ENCODE results near the gene MLPH. TPM values are rescaled to one million over a fixed set of nuclear protein-coding genes. Genes with fewer than 3 reads are reported as not detected.
A peak's percentile ranks its signal among the peaks of the same experiment; 100 is the strongest.

MLPH gene
- polyA plus RNA-seq, 1 donor from 2014 or later, result not detected

GRCh38 chr2:237469849-237470248 is 17.2 kb upstream of the MLPH start:
- H3K27ac Mint-ChIP-seq, result peak overlapping the region in 2 of 3 donors; percentile 50 to 85
- H3K4me3 Mint-ChIP-seq, result no peak overlapping the region
- no peaks in the 10 kb centered on the region for H3K36me3 Mint-ChIP-seq
- H3K4me1 Mint-ChIP-seq, result peaks cover 0 to 4% (median 0%) of the 10 kb centered on the region in 3 donors
- H3K27me3 Mint-ChIP-seq, result peaks cover 5% of the 10 kb centered on the region
- H3K9me3 Mint-ChIP-seq, result no peaks in the 10 kb centered on the region

GRCh38 chr2:237470914-237471313 is 16.1 kb upstream of the MLPH start:
- H3K27ac Mint-ChIP-seq, result no peak overlapping the region
- H3K9me3 Mint-ChIP-seq, result no peaks in the 10 kb centered on the region
- peaks cover 0 to 5% (median 1%) of the 10 kb centered on the region in 3 donors for H3K4me1 Mint-ChIP-seq
- no peaks in the 10 kb centered on the region for H3K36me3 Mint-ChIP-seq
- H3K4me3 Mint-ChIP-seq, result peak overlapping the region in 1 of 4 donors; percentile 76
- peaks cover 6% of the 10 kb centered on the region for H3K27me3 Mint-ChIP-seq

GRCh38 chr2:237471438-237472186 is 15.4 kb upstream of the MLPH start:
- Mint-ChIP-seq H3K9me3 (no peaks in the 10 kb centered on the region), H3K27ac (peak overlapping the region in 1 of 3 donors; percentile 16), H3K27me3 (peaks cover 10% of the 10 kb centered on the region), H3K4me1 (peaks cover 0 to 7% (median 4%) of the 10 kb centered on the region in 3 donors), H3K4me3 (peak overlapping the region in 1 of 4 donors; percentile 76), H3K36me3 (no peaks in the 10 kb centered on the region)

GRCh38 chr2:237472187-237472712 is 14.8 kb upstream of the MLPH start:
- H3K27ac Mint-ChIP-seq, result no peak overlapping the region
- no peaks in the 10 kb centered on the region for H3K9me3 Mint-ChIP-seq
- peaks cover 10% of the 10 kb centered on the region for H3K27me3 Mint-ChIP-seq
- peaks cover 0 to 7% (median 4%) of the 10 kb centered on the region in 3 donors for H3K4me1 Mint-ChIP-seq
- peak overlapping the region in 3 of 4 donors; percentile 8 to 76 (median 55) for H3K4me3 Mint-ChIP-seq
- H3K36me3 Mint-ChIP-seq, result no peaks in the 10 kb centered on the region

GRCh38 chr2:237472909-237473877 is 13.9 kb upstream of the MLPH start:
- Mint-ChIP-seq H3K27me3 (peaks cover 10% of the 10 kb centered on the region), H3K27ac (no peak overlapping the region), H3K4me3 (peak overlapping the region in 1 of 4 donors; percentile 76), H3K4me1 (peaks cover 0 to 7% (median 4%) of the 10 kb centered on the region in 3 donors), H3K36me3 (no peaks in the 10 kb centered on the region), H3K9me3 (no peaks in the 10 kb centered on the region)

GRCh38 chr2:237473878-237474441 is 13.1 kb upstream of the MLPH start:
- Mint-ChIP-seq H3K9me3 (no peaks in the 10 kb centered on the region), H3K27ac (no peak overlapping the region), H3K4me3 (peak overlapping the region; percentile 60 to 95 (median 82)), H3K4me1 (peaks cover 0 to 7% (median 4%) of the 10 kb centered on the region in 3 donors), H3K36me3 (no peaks in the 10 kb centered on the region), H3K27me3 (peaks cover 10% of the 10 kb centered on the region)

GRCh38 chr2:237474442-237474911 is 12.6 kb upstream of the MLPH start:
- Mint-ChIP-seq H3K4me3 (peak overlapping the region; percentile 76 to 95 (median 90)), H3K36me3 (no peaks in the 10 kb centered on the region), H3K9me3 (no peaks in the 10 kb centered on the region), H3K27ac (peak overlapping the region in 1 of 3 donors; percentile 57), H3K27me3 (peaks cover 10% of the 10 kb centered on the region), H3K4me1 (peaks cover 0 to 7% (median 4%) of the 10 kb centered on the region in 3 donors)

GRCh38 chr2:237474931-237475703 is 11.9 kb upstream of the MLPH start:
- H3K4me3 Mint-ChIP-seq, result peak overlapping the region; percentile 85 to 95 (median 90)
- H3K9me3 Mint-ChIP-seq, result no peaks in the 10 kb centered on the region
- peaks cover 8% of the 10 kb centered on the region for H3K27me3 Mint-ChIP-seq
- no peaks in the 10 kb centered on the region for H3K36me3 Mint-ChIP-seq
- H3K4me1 Mint-ChIP-seq, result peaks cover 0 to 7% (median 4%) of the 10 kb centered on the region in 3 donors
- peak overlapping the region in 1 of 3 donors; percentile 57 for H3K27ac Mint-ChIP-seq

- Mint-ChIP-seq H3K27ac (peak overlapping the region in 1 of 3 donors; percentile 8), H3K27me3 (peaks cover 8% of the 10 kb centered on the region), H3K9me3 (no peaks in the 10 kb centered on the region), H3K36me3 (no peaks in the 10 kb centered on the region), H3K4me1 (peaks cover 0 to 7% (median 4%) of the 10 kb centered on the region in 3 donors), H3K4me3 (peak overlapping the region; percentile 70 to 90 (median 88))
Observed at GRCh38 chr2:237475704-237476141, 11.3 kb upstream of the MLPH start.

- H3K27ac Mint-ChIP-seq, result no peak overlapping the region
- H3K4me3 Mint-ChIP-seq, result peak overlapping the region in 1 of 4 donors; percentile 85
- peaks cover 0 to 7% (median 4%) of the 10 kb centered on the region in 3 donors for H3K4me1 Mint-ChIP-seq
- peaks cover 12% of the 10 kb centered on the region for H3K27me3 Mint-ChIP-seq
- no peaks in the 10 kb centered on the region for H3K9me3 Mint-ChIP-seq
- H3K36me3 Mint-ChIP-seq, result no peaks in the 10 kb centered on the region
Observed at GRCh38 chr2:237478095-237478494, 9.0 kb upstream of the MLPH start.

GRCh38 chr2:237478979-237479378 is 8.1 kb upstream of the MLPH start:
- H3K4me3 Mint-ChIP-seq, result peak overlapping the region in 1 of 4 donors; percentile 85
- H3K27me3 Mint-ChIP-seq, result peaks cover 13% of the 10 kb centered on the region
- no peak overlapping the region for H3K27ac Mint-ChIP-seq

GRCh38 chr2:237479747-237480146 is 7.3 kb upstream of the MLPH start:
- Mint-ChIP-seq H3K36me3 (no peaks in the 10 kb centered on the region), H3K9me3 (no peaks in the 10 kb centered on the region), H3K27me3 (peaks cover 18% of the 10 kb centered on the region), H3K4me1 (peaks cover 0 to 4% (median 4%) of the 10 kb centered on the region in 3 donors), H3K4me3 (no peak overlapping the region), H3K27ac (no peak overlapping the region)

More at GRCh38 chr2:237478979-237479378, 8.1 kb upstream of the MLPH start:
- Mint-ChIP-seq H3K4me1 (peaks cover 0 to 7% (median 4%) of the 10 kb centered on the region in 3 donors), H3K36me3 (no peaks in the 10 kb centered on the region), H3K9me3 (no peaks in the 10 kb centered on the region)

- Mint-ChIP-seq H3K27ac (no peak overlapping the region), H3K4me3 (peak overlapping the region in 1 of 4 donors; percentile 3), H3K4me1 (peaks cover 0 to 4% (median 3%) of the 10 kb centered on the region in 3 donors), H3K27me3 (peaks cover 22% of the 10 kb centered on the region), H3K9me3 (no peaks in the 10 kb centered on the region), H3K36me3 (no peaks in the 10 kb centered on the region)
Observed at GRCh38 chr2:237480556-237480955, 6.5 kb upstream of the MLPH start.

All from IgD-negative memory B cell (primary cell).